HCT116 (cell line): Measurements from ENCODE around the gene FHIT. TPM values are rescaled to one million over a fixed set of nuclear protein-coding genes. Genes with fewer than 3 reads are reported as not detected.

Source experiments
- ATAC-seq: fragments of 200-7000 bp; cut with Tn5 transposase; 2 replicates; pipeline ENCODE4 v1.9.1; 2020; ENCODE audit warnings: mild to moderate bottlenecking, moderate library complexity
- BruUV-seq: library from RNA; stranded (reverse); fragments of 400-500 nt; replicated peaks from 2 replicates; lab custom pipeline; 2021; lab: Mats Ljungman, UMichigan
- CTCF ChIA-PET: fragments of 300-600 bp; sonication (Branson Sonifier 250); formaldehyde crosslinking; loops from one replicate; lab custom pipeline; 2021; ENCODE audit warnings: antibody characterized with exemption; lab: Charles Lee
- POLR2A ChIA-PET: fragments of 300-600, 350-600 bp; sonication (Branson Sonifier 250); formaldehyde crosslinking; loops from one replicate; lab custom pipeline; 2021; ENCODE audit warnings: antibody characterized with exemption; lab: Charles Lee
- RAD21 ChIA-PET, 2 experiments: fragments of 300-600 bp; sonication (Branson Sonifier 250); formaldehyde crosslinking; loops; one replicate each; lab custom pipeline; 2023; ENCODE audit warnings: low total read pairs in 2 of 2; ENCODE audit not compliant: uncharacterized antibody in 2 of 2, unreplicated experiment in 2 of 2, low non-redundant PET in 1 of 2; lab: Charles Lee
- DNase-seq: peaks from one replicate; pipeline ENCODE4 v3.0.0-alpha.2; 2010; ENCODE audit warnings: low read depth, low spot score
- H2AFZ ChIP-seq: fragments of 200-600 bp; shearing (Covaris generic), sonication (generic); 2 replicates; pipeline ENCODE4 v1.6.1; 2017; ENCODE audit warnings: low read depth, mixed run types, mixed read lengths, antibody characterized with exemption, low read length; ENCODE audit not compliant: poor library complexity, severe bottlenecking
- H3K27ac ChIP-seq: 2 replicates; pipeline ENCODE4 v1.5.1; 2012; ENCODE audit warnings: low read depth, low read length
- H3K27me3 ChIP-seq: fragments of 200-600 bp; sonication (generic); 2 replicates; pipeline ENCODE4 v1.6.1; 2016; ENCODE audit warnings: mixed run types, low read length, mixed read lengths; ENCODE audit not compliant: insufficient read depth
- H3K36me3 ChIP-seq, 2 experiments: fragments of 200-500 bp in 1 of 2; fragments of 200-600 bp in 1 of 2; sonication (Bioruptor generic) in 1 of 2; sonication (generic) in 1 of 2; 2 replicates each; pipeline versions ENCODE4 v1.5.1 to v1.6.1; 2014 to 2016; ENCODE audit warnings: low read length in 2 of 2, inconsistent platforms in 1 of 2, mixed read lengths in 1 of 2, mixed run types in 1 of 2; ENCODE audit not compliant: insufficient read depth in 2 of 2, control insufficient read depth in 1 of 2
- H3K4me1 ChIP-seq, 2 experiments: fragments of 200-600 bp in 1 of 2; sonication (generic) in 1 of 2; 2 replicates each; pipeline versions ENCODE4 v1.5.1 to v1.6.1; 2012 to 2017; ENCODE audit warnings: low read length in 2 of 2, inconsistent platforms in 1 of 2, mild to moderate bottlenecking in 1 of 2, mixed read lengths in 1 of 2, mixed run types in 1 of 2, moderate library complexity in 1 of 2; ENCODE audit not compliant: insufficient read depth in 2 of 2, control insufficient read depth in 1 of 2
- H3K4me2 ChIP-seq: fragments of 200-600 bp; sonication (generic); 2 replicates; pipeline ENCODE4 v1.6.1; 2017; ENCODE audit warnings: mixed run types, low read length, mixed read lengths
- H3K4me3 ChIP-seq, 2 experiments: fragments of 200-600 bp in 1 of 2; sonication (generic) in 1 of 2; replicated peaks in 1 of 2; 2 replicates each; pipeline ENCODE4 v1.5.1; 2011 to 2016; ENCODE audit warnings: low read length in 2 of 2, control low read depth in 1 of 2, low read depth in 1 of 2, mild to moderate bottlenecking in 1 of 2, mixed read lengths in 1 of 2, mixed run types in 1 of 2
- H3K79me2 ChIP-seq: fragments of 200-600 bp; sonication (generic); 2 replicates; pipeline ENCODE4 v1.6.1; 2017; ENCODE audit warnings: mild to moderate bottlenecking, mixed run types, low read length, moderate library complexity, mixed read lengths; ENCODE audit not compliant: insufficient read depth
- H3K9ac ChIP-seq: fragments of 200-600 bp; sonication (generic); 2 replicates; pipeline ENCODE4 v1.6.1; 2016; ENCODE audit warnings: low read length, mixed read lengths
- H3K9me2 ChIP-seq: fragments of 200-600 bp; sonication (generic), shearing (Covaris generic); 2 replicates; pipeline ENCODE4 v1.6.1; 2017; ENCODE audit warnings: mixed run types, mild to moderate bottlenecking, moderate library complexity; ENCODE audit not compliant: insufficient read depth
- H3K9me3 ChIP-seq, 2 experiments: fragments of 200-500 bp in 1 of 2; fragments of 200-600 bp in 1 of 2; sonication (Bioruptor generic) in 1 of 2; sonication (generic) in 1 of 2; 2 replicates each; pipeline ENCODE4 v1.6.1; 2014 to 2017; ENCODE audit warnings: low read length in 2 of 2, mixed read lengths in 2 of 2, inconsistent platforms in 1 of 2, low read depth in 1 of 2, mild to moderate bottlenecking in 1 of 2, mixed run types in 1 of 2, moderate library complexity in 1 of 2; ENCODE audit not compliant: control insufficient read depth in 1 of 2, insufficient read depth in 1 of 2
- H4K20me1 ChIP-seq: fragments of 200-600 bp; sonication (generic), shearing (Covaris generic); 2 replicates; pipeline ENCODE4 v1.6.1; 2017; ENCODE audit warnings: mixed run types, mild to moderate bottlenecking, moderate library complexity; ENCODE audit not compliant: insufficient read depth
- CBX3 ChIP-seq: IDR thresholded peaks from 2 replicates; pipeline ENCODE4 v1.6.1; 2012; ENCODE audit warnings: low read depth
- CEBPB ChIP-seq: IDR thresholded peaks from 2 replicates; pipeline ENCODE4 v1.6.1; 2012; ENCODE audit warnings: low read depth
- FOSL1 ChIP-seq: IDR thresholded peaks from 2 replicates; pipeline ENCODE4 v1.6.1; 2012; ENCODE audit warnings: low read depth
- JUND ChIP-seq: IDR thresholded peaks from 2 replicates; pipeline ENCODE4 v1.6.1; 2012
- RAD21 ChIP-seq: IDR thresholded peaks from 2 replicates; pipeline ENCODE4 v1.6.1; 2012; ENCODE audit warnings: low read depth, mild to moderate bottlenecking
- SIN3A ChIP-seq: IDR thresholded peaks from 2 replicates; pipeline ENCODE4 v1.6.1; 2012; ENCODE audit warnings: low read depth
- SP1 ChIP-seq: IDR thresholded peaks from 2 replicates; pipeline ENCODE4 v1.6.1; 2012; ENCODE audit warnings: low read depth
- SRF ChIP-seq: IDR thresholded peaks from 2 replicates; pipeline ENCODE4 v1.6.1; 2012; ENCODE audit warnings: low read depth
- intact Hi-C: fragments of 100-400 bp; cut with micrococcal nuclease; formaldehyde crosslinking; loops from 2 replicates; pipeline ENCODE4 v1.10.0; 2022
- total RNA-seq: library from RNA; stranded (reverse); gene quantifications from one replicate; pipeline ENCODE4 v1.2.1, GENCODE V29; 2021; ENCODE audit not compliant: unreplicated experiment
- TF ChIP-seq, protein P1 (sequence below): IDR thresholded peaks from 2 replicates; pipeline ENCODE4 v1.6.1; 2012
- TF ChIP-seq, protein P2 (sequence below), 3 experiments: fragments of 200-600 bp in 1 of 3; sonication (generic) in 1 of 3; IDR thresholded peaks in 2 of 3; conservative IDR thresholded peaks in 1 of 3; 2 replicates each; pipeline ENCODE4 v1.5.1; 2012 to 2017; ENCODE audit warnings: low read depth in 2 of 3, low read length in 2 of 3, antibody characterized with exemption in 1 of 3, borderline replicate concordance in 1 of 3, control low read depth in 1 of 3, mild to moderate bottlenecking in 1 of 3, mixed read lengths in 1 of 3, mixed run types in 1 of 3, moderate library complexity in 1 of 3; ENCODE audit not compliant: insufficient read depth in 1 of 3

FHIT gene
- total RNA-seq, 1 experiment from 2014 or later: 20.1 TPM

DNA sequence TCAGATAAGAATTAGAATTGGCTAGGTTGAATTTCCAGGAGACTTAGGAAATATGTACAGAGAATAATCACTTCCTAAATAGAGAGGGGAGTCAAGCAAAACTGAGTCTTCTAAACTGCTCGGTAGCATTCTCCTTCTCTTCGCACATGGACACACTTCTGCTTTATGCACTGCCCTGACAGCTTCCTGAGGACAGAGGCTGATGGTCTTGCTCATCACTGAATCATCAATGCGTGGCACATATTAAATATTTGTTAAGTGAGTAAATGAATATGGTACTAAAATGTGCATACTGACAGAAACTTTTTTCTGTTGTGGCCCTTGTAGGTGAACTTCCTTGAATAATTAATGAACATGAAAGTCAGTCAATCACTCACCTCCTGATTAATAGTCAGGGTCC, 315.5 kb downstream of the FHIT start:
- Histone ChIP-seq H2AFZ (no peak overlapping the region), H3K4me3 (no peak overlapping the region), H3K9ac (no peak overlapping the region), H3K9me3 (no peaks in the 10 kb centered on the region), H3K9me2 (no peaks in the 10 kb centered on the region), H3K36me3 (no peaks in the 10 kb centered on the region), H3K79me2 (no peaks in the 10 kb centered on the region), H3K27me3 (no peaks in the 10 kb centered on the region), H3K4me2 (peak overlapping the region; percentile 59), H3K27ac (no peak overlapping the region), H3K4me1 (peaks cover 0 to 21% of the 10 kb centered on the region in 2 experiments; a peak in 2 of 4 replicates), H4K20me1 (no peaks in the 10 kb centered on the region)
- CTCF ChIA-PET: no interaction called here
- intact Hi-C loops: no loop called here
- POLR2A ChIA-PET: no interaction called here
- BruUV-seq: no TSS peak
- ATAC-seq (peak; percentile 71; the same call in 1 of the 2 replicates), DNase-seq (peak; percentile 24)
- RAD21 ChIA-PET: no interaction called here
- TF ChIP-seq RAD21: no peak
- TF ChIP-seq FOSL1: peak; percentile 83
- peak; percentile 35; the same call in 1 of the 2 replicates for TF ChIP-seq CBX3
- TF ChIP-seq SIN3A: no peak
- TF ChIP-seq CEBPB: no peak
- TF ChIP-seq, protein P1, sequence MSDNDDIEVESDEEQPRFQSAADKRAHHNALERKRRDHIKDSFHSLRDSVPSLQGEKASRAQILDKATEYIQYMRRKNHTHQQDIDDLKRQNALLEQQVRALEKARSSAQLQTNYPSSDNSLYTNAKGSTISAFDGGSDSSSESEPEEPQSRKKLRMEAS: peak; percentile 59
- no peak for TF ChIP-seq SRF
- peak; percentile 64 for TF ChIP-seq JUND
- TF ChIP-seq, protein P2, sequence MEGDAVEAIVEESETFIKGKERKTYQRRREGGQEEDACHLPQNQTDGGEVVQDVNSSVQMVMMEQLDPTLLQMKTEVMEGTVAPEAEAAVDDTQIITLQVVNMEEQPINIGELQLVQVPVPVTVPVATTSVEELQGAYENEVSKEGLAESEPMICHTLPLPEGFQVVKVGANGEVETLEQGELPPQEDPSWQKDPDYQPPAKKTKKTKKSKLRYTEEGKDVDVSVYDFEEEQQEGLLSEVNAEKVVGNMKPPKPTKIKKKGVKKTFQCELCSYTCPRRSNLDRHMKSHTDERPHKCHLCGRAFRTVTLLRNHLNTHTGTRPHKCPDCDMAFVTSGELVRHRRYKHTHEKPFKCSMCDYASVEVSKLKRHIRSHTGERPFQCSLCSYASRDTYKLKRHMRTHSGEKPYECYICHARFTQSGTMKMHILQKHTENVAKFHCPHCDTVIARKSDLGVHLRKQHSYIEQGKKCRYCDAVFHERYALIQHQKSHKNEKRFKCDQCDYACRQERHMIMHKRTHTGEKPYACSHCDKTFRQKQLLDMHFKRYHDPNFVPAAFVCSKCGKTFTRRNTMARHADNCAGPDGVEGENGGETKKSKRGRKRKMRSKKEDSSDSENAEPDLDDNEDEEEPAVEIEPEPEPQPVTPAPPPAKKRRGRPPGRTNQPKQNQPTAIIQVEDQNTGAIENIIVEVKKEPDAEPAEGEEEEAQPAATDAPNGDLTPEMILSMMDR (IDR thresholded peaks at IDR 0.05 in 2 of 3, conservative IDR thresholded peaks at IDR 0.05 in 1 of 3; ENCODE audit: borderline replicate concordance in 1 of 3, insufficient read depth in 1 of 3, low read depth in 2 of 3, low read length in 2 of 3): no peak
- peak; percentile 44; the same call in 1 of the 2 replicates for TF ChIP-seq SP1
